IMR-90 (cell line): Measurements from ENCODE around the gene ZNF691. TPM values are rescaled to one million over a fixed set of nuclear protein-coding genes. Genes with fewer than 3 reads are reported as not detected.

Experiments
- ATAC-seq: fragments of 200-7000 bp; cut with Tn5 transposase; 2 replicates; pipeline ENCODE4 v1.9.1; 2020; ENCODE audit warnings: low read depth, mild to moderate bottlenecking, moderate library complexity
- BruUV-seq: library from RNA; stranded (reverse); fragments of 400-500 nt; replicated peaks from 2 replicates; lab custom pipeline; 2021; lab: Mats Ljungman, UMichigan
- CTCF ChIA-PET: fragments of 300-600 bp; formaldehyde crosslinking; extraction: SDS; loops from one replicate; lab custom pipeline; 2021; ENCODE audit warnings: antibody characterized with exemption; lab: Yijun Ruan, JAX
- POLR2A ChIA-PET: fragments of 300-600 bp; sonication (Branson Sonifier 250); formaldehyde crosslinking; loops from one replicate; lab custom pipeline; 2022; ENCODE audit warnings: antibody characterized with exemption; ENCODE audit not compliant: unreplicated experiment; lab: Charles Lee
- DNase-seq: peaks from one replicate; pipeline ENCODE4 v3.0.0; 2013
- H2AFZ ChIP-seq: replicated peaks from 2 replicates; pipeline ENCODE3; 2013; ENCODE audit warnings: low read length, mild to moderate bottlenecking; ENCODE audit not compliant: poor library complexity
- H2AK5ac ChIP-seq: 2 replicates; pipeline ENCODE4 v1.6.1; 2013; ENCODE audit warnings: low read depth, low read length, inconsistent platforms
- H2AK9ac ChIP-seq: replicated peaks from 2 replicates; pipeline ENCODE3; 2013; ENCODE audit warnings: mild to moderate bottlenecking, low read depth, low read length, moderate library complexity; ENCODE audit not compliant: poor library complexity
- H2BK120ac ChIP-seq: 2 replicates; pipeline ENCODE4 v1.6.1; 2013; ENCODE audit warnings: low read depth, low read length, inconsistent platforms
- H2BK15ac ChIP-seq: 3 replicates; pipeline ENCODE4 v1.6.1; 2013; ENCODE audit warnings: low read depth, low read length, inconsistent platforms
- H2BK20ac ChIP-seq: 2 replicates; pipeline ENCODE4 v1.6.1; 2013; ENCODE audit warnings: low read depth, mild to moderate bottlenecking, inconsistent platforms, low read length, moderate library complexity
- H2BK5ac ChIP-seq: 2 replicates; pipeline ENCODE4 v1.6.1; 2013; ENCODE audit warnings: mild to moderate bottlenecking, low read depth, low read length, inconsistent platforms; ENCODE audit not compliant: poor library complexity, severe bottlenecking
- H3K14ac ChIP-seq: replicated peaks from 2 replicates; pipeline ENCODE4 v1.6.1; 2013; ENCODE audit warnings: low read depth, low read length, inconsistent platforms
- H3K18ac ChIP-seq: 2 replicates; pipeline ENCODE4 v1.6.1; 2013; ENCODE audit warnings: low read depth, low read length, control low read depth
- H3K23ac ChIP-seq: 2 replicates; pipeline ENCODE4 v1.6.1; 2013; ENCODE audit warnings: low read depth, low read length, inconsistent platforms
- H3K27ac ChIP-seq: 2 replicates; pipeline ENCODE4 v1.5.1; 2013; ENCODE audit warnings: mild to moderate bottlenecking, control low read depth, low read length; ENCODE audit not compliant: insufficient read depth
- H3K27me3 ChIP-seq: 2 replicates; pipeline ENCODE4 v1.6.1; 2013; ENCODE audit warnings: low read length; ENCODE audit not compliant: control insufficient read depth, insufficient read depth
- H3K36me3 ChIP-seq: 2 replicates; pipeline ENCODE4 v1.6.1; 2013; ENCODE audit warnings: low read length, mixed read lengths; ENCODE audit not compliant: control insufficient read depth, insufficient read depth
- H3K4ac ChIP-seq: 2 replicates; pipeline ENCODE4 v1.6.1; 2013; ENCODE audit warnings: low read depth, low read length, inconsistent platforms
- H3K4me1 ChIP-seq: 2 replicates; pipeline ENCODE4 v1.6.1; 2013; ENCODE audit warnings: low read length, mixed read lengths; ENCODE audit not compliant: control insufficient read depth, insufficient read depth
- H3K4me2 ChIP-seq: 2 replicates; pipeline ENCODE4 v1.6.1; 2013; ENCODE audit warnings: low read depth, mild to moderate bottlenecking, control low read depth, low read length, moderate library complexity
- H3K4me3 ChIP-seq: 2 replicates; pipeline ENCODE4 v1.5.1; 2013; ENCODE audit warnings: low read depth, mild to moderate bottlenecking, control low read depth, low read length, moderate library complexity; ENCODE audit not compliant: insufficient read depth
- H3K56ac ChIP-seq: 2 replicates; pipeline ENCODE4 v1.6.1; 2013; ENCODE audit warnings: low read length, inconsistent platforms; ENCODE audit not compliant: insufficient read depth; ENCODE audit errors: extremely low read depth
- H3K79me1 ChIP-seq, 2 experiments: 2 replicates each; pipeline ENCODE4 v1.6.1; 2013; ENCODE audit warnings: low read length in 2 of 2, inconsistent platforms in 1 of 2, low read depth in 1 of 2
- H3K9ac ChIP-seq: 2 replicates; pipeline ENCODE4 v1.6.1; 2013; ENCODE audit warnings: low read depth, low read length, control low read depth
- H3K9me1 ChIP-seq: 2 replicates; pipeline ENCODE4 v1.6.1; 2013; ENCODE audit warnings: low read length, inconsistent platforms; ENCODE audit not compliant: insufficient read depth
- H3K9me3 ChIP-seq: 2 replicates; pipeline ENCODE4 v1.6.1; 2013; ENCODE audit warnings: low read length; ENCODE audit not compliant: control insufficient read depth, insufficient read depth
- H4K20me1 ChIP-seq: 2 replicates; pipeline ENCODE4 v1.6.1; 2013; ENCODE audit warnings: low read length, inconsistent platforms; ENCODE audit not compliant: insufficient read depth
- H4K5ac ChIP-seq: 2 replicates; pipeline ENCODE4 v1.6.1; 2013; ENCODE audit warnings: mild to moderate bottlenecking, low read depth, low read length, control low read depth
- H4K8ac ChIP-seq, 2 experiments: 2 replicates each; pipeline ENCODE4 v1.6.1; 2013; ENCODE audit warnings: low read depth in 2 of 2, low read length in 2 of 2, control low read depth in 1 of 2, inconsistent platforms in 1 of 2
- H4K91ac ChIP-seq: 2 replicates; pipeline ENCODE4 v1.6.1; 2013; ENCODE audit warnings: low read depth, low read length, inconsistent platforms; ENCODE audit not compliant: insufficient read depth
- BHLHE40 ChIP-seq: fragments of 150-350 bp; IDR thresholded peaks from 2 replicates; pipeline ENCODE4 v1.6.1; 2016; ENCODE audit warnings: mild to moderate bottlenecking, low read depth, low read length
- CEBPB ChIP-seq: IDR thresholded peaks from 2 replicates; pipeline ENCODE4 v1.6.1; 2012; ENCODE audit warnings: low read depth, low read length, improper control_type of control experiment
- CHD1 ChIP-seq: IDR thresholded peaks from 2 replicates; pipeline ENCODE4 v1.6.1; 2012; ENCODE audit warnings: low read depth, low read length, improper control_type of control experiment
- CTCF ChIP-seq: conservative IDR thresholded peaks from 2 replicates; pipeline ENCODE4 v1.5.1; 2012; ENCODE audit warnings: mild to moderate bottlenecking, low read depth, low read length, improper control_type of control experiment
- ELK1 ChIP-seq: fragments of 150-350 bp; IDR thresholded peaks from 2 replicates; pipeline ENCODE4 v1.6.1; 2016; ENCODE audit warnings: low read depth, mild to moderate bottlenecking, low read length, moderate library complexity, borderline replicate concordance
- FOS ChIP-seq: fragments of 150-350 bp; IDR thresholded peaks from 2 replicates; pipeline ENCODE4 v1.6.1; 2016; ENCODE audit warnings: low read depth, low read length
- MAFK ChIP-seq: IDR thresholded peaks from 2 replicates; pipeline ENCODE4 v1.6.1; 2012; ENCODE audit warnings: low read depth, low read length, improper control_type of control experiment
- MAZ ChIP-seq: IDR thresholded peaks from 2 replicates; pipeline ENCODE4 v1.6.1; 2012; ENCODE audit warnings: low read depth, mild to moderate bottlenecking, low read length, improper control_type of control experiment, moderate library complexity, borderline replicate concordance
- MXI1 ChIP-seq: IDR thresholded peaks from 2 replicates; pipeline ENCODE4 v1.6.1; 2012; ENCODE audit warnings: low read depth, mild to moderate bottlenecking, low read length, moderate library complexity, borderline replicate concordance
- NFE2L2 ChIP-seq: fragments of 150-350 bp; IDR thresholded peaks from 2 replicates; pipeline ENCODE4 v1.6.1; 2016; ENCODE audit warnings: low read depth, mild to moderate bottlenecking, low read length
- POLR2A ChIP-seq: IDR thresholded peaks from 2 replicates; pipeline ENCODE4 v1.6.1; 2012; ENCODE audit warnings: mild to moderate bottlenecking, low read depth, low read length
- RAD21 ChIP-seq: IDR thresholded peaks from 2 replicates; pipeline ENCODE4 v1.6.1; 2012; ENCODE audit warnings: low read length, improper control_type of control experiment
- RCOR1 ChIP-seq: IDR thresholded peaks from 2 replicates; pipeline ENCODE4 v1.6.1; 2012; ENCODE audit warnings: mild to moderate bottlenecking, low read length, improper control_type of control experiment; ENCODE audit not compliant: insufficient replicate concordance
- RFX5 ChIP-seq: IDR thresholded peaks from 2 replicates; pipeline ENCODE4 v1.8.0; 2012; ENCODE audit warnings: low read depth, mild to moderate bottlenecking, low read length, moderate library complexity
- SMC3 ChIP-seq: fragments of 150-350 bp; IDR thresholded peaks from 2 replicates; pipeline ENCODE4 v1.6.1; 2016; ENCODE audit warnings: low read depth, mild to moderate bottlenecking, antibody characterized with exemption, low read length, moderate library complexity
- USF2 ChIP-seq: fragments of 150-350 bp; IDR thresholded peaks from 2 replicates; pipeline ENCODE4 v1.6.1; 2017; ENCODE audit warnings: mild to moderate bottlenecking, antibody characterized with exemption, low read length, low read depth
- WGBS, 2 experiments: methylation state at CpG; one replicate each; pipeline versions ENCODE4 v1.1.5 to v1.1.7; 2013; ENCODE audit warnings: missing lambda C conversion rate in 2 of 2; ENCODE audit not compliant: insufficient read length in 1 of 2; ENCODE audit errors: extremely low coverage in 2 of 2; 5-methylcytosine and 5-hydroxymethylcytosine counted together
- dilution Hi-C: fragments of 300-500 bp; cut with HindIII; formaldehyde crosslinking; loops from one replicate; pipeline ENCODE4 v1.14.3; 2018; ENCODE audit warnings: low sequenced_read_pairs; ENCODE audit not compliant: unreplicated experiment
- in situ Hi-C: fragments of 300-500 bp; cut with MboI; formaldehyde crosslinking; loops from 3 replicates; pipeline ENCODE4 v1.14.3; 2019; ENCODE audit warnings: low sequenced_read_pairs, inconsistent platforms, mixed read lengths
- intact Hi-C: fragments of 100-400 bp; cut with micrococcal nuclease; formaldehyde crosslinking; loops from 2 replicates; pipeline ENCODE4 v1.10.0; 2022
- polyA plus RNA-seq, 3 experiments: library from polyadenylated mRNA; depleted of rRNA; stranded (reverse); fragments of >200 nt; gene quantifications; 2 replicates each; pipeline ENCODE4 v1.2.3, GENCODE V29; 2012; ENCODE audit warnings: low replicate concordance in 1 of 3
- total RNA-seq: library from RNA; depleted of rRNA; stranded (reverse); fragments of >200 nt; gene quantifications from 2 replicates; pipeline ENCODE4 v1.2.3, GENCODE V29; 2012

Gene ZNF691
- total and polyA plus RNA-seq, 2 of the 4 experiments (the other 2 are of a cell fraction): 6.8 to 13.6 TPM

- Histone ChIP-seq H3K4me3 (no peak overlapping the region), H2BK5ac (no peak overlapping the region), H4K91ac (no peak overlapping the region), H3K36me3 (no peaks in the 10 kb centered on the region), H3K9me1 (no peaks in the 10 kb centered on the region), H2BK15ac (no peak overlapping the region), H4K5ac (no peak overlapping the region), H3K79me1 (no peaks in the 10 kb centered on the region), H2AK9ac (no peak overlapping the region), H3K14ac (no peak overlapping the region), H3K27ac (no peak overlapping the region), H4K8ac (no peak overlapping the region), H3K56ac (no peak overlapping the region), H2BK20ac (no peak overlapping the region), H2AFZ (no peak overlapping the region), H3K18ac (no peak overlapping the region), H2AK5ac (no peak overlapping the region), H3K4ac (no peak overlapping the region), H3K9ac (no peak overlapping the region), H4K20me1 (no peaks in the 10 kb centered on the region), H3K4me1 (no peaks in the 10 kb centered on the region), H3K23ac (no peak overlapping the region), H3K9me3 (peaks cover 4% of the 10 kb centered on the region), H3K4me2 (no peak overlapping the region), H2BK120ac (no peak overlapping the region), H3K27me3 (peaks cover 14% of the 10 kb centered on the region)
- no peak for DNase-seq
- 39% methylated on average over 3 of the region's 4 CpGs; no CpG with 5 or more reads in 1 of the 2 experiments for WGBS, 2 experiments
- in situ Hi-C loops (no loop called here), dilution Hi-C loops (no loop called here), intact Hi-C loops (no loop called here)
- BruUV-seq: no TSS peak
- no peak for ATAC-seq
- ChIA-PET POLR2A (no interaction called here), CTCF (no interaction called here)
- TF ChIP-seq RAD21 (no peak), USF2 (no peak), ELK1 (no peak), FOS (no peak), CEBPB (no peak), MXI1 (no peak), NFE2L2 (no peak), MAZ (no peak), POLR2A (no peak), RFX5 (no peak), CTCF (no peak), BHLHE40 (no peak), CHD1 (no peak), MAFK (no peak), SMC3 (no peak), RCOR1 (no peak)
Observed at GRCh38 chr1:42880384-42880783, 34.0 kb downstream of the ZNF691 start.
